HepG2 (cell line): ENCODE measurements around the gene UEVLD. TPM values are rescaled to one million over a fixed set of nuclear protein-coding genes. Genes with fewer than 3 reads are reported as not detected.

Experiments
- ADNP ChIP-seq: sonication (generic); formaldehyde crosslinking; IDR thresholded peaks from 2 replicates; pipeline ENCODE4 v1.4.0; 2020; ENCODE audit warnings: missing genetic modification reagents
- BORCS8-MEF2B ChIP-seq: sonication (generic); formaldehyde crosslinking; IDR thresholded peaks from 2 replicates; pipeline ENCODE4 v1.8.0; 2022; ENCODE audit warnings: mild to moderate bottlenecking, missing genetic modification reagents
- CHD4 ChIP-seq: fragments of 200-600 bp; sonication (generic); IDR thresholded peaks from 2 replicates; pipeline ENCODE4 v1.7.0; 2017; ENCODE audit warnings: mild to moderate bottlenecking, low read length, borderline replicate concordance
- GABPB1 ChIP-seq: IDR thresholded peaks from 2 replicates; pipeline ENCODE4 v1.6.1; 2016; ENCODE audit warnings: mild to moderate bottlenecking, missing genetic modification reagents, moderate library complexity, missing compliant biosample characterization
- HCFC1 ChIP-seq: fragments of 150-350 bp; IDR thresholded peaks from 2 replicates; pipeline ENCODE4 v1.6.1; 2014; ENCODE audit warnings: low read depth, low read length
- IKZF1 ChIP-seq: fragments of 450-650 bp; IDR thresholded peaks from 2 replicates; pipeline ENCODE4 v1.7.1; 2016
- KAT7 ChIP-seq: IDR thresholded peaks from 2 replicates; pipeline ENCODE4 v1.6.1; 2018; ENCODE audit warnings: borderline replicate concordance, missing compliant biosample characterization
- REST ChIP-seq, 2 experiments: IDR thresholded peaks; 2 replicates each; pipeline ENCODE4 v1.6.1; 2011 to 2012; ENCODE audit warnings: low read length in 2 of 2, borderline replicate concordance in 1 of 2, low read depth in 1 of 2, mild to moderate bottlenecking in 1 of 2, moderate library complexity in 1 of 2
- ZBTB7B ChIP-seq: sonication (generic); formaldehyde crosslinking; IDR thresholded peaks from 2 replicates; pipeline ENCODE4 v1.4.0; 2020; ENCODE audit warnings: missing genetic modification reagents
- ZFP1 ChIP-seq: IDR thresholded peaks from 2 replicates; pipeline ENCODE4 v1.6.1; 2016
- ZNF232 ChIP-seq: sonication (generic); formaldehyde crosslinking; IDR thresholded peaks from 2 replicates; pipeline ENCODE4 v1.4.0; 2020; ENCODE audit warnings: missing genetic modification reagents, borderline replicate concordance
- ZNF331 ChIP-seq: sonication (generic); formaldehyde crosslinking; IDR thresholded peaks from 2 replicates; pipeline ENCODE4 v1.4.0; 2020; ENCODE audit warnings: missing genetic modification reagents
- ZNF451 ChIP-seq: sonication (generic); formaldehyde crosslinking; IDR thresholded peaks from 2 replicates; pipeline ENCODE4 v1.5.0; 2020; ENCODE audit warnings: mild to moderate bottlenecking, missing genetic modification reagents
- ZNF670 ChIP-seq: sonication (generic); formaldehyde crosslinking; IDR thresholded peaks from 2 replicates; pipeline ENCODE4 v1.8.0; 2022; ENCODE audit warnings: mild to moderate bottlenecking, missing genetic modification reagents, borderline replicate concordance
- polyA plus RNA-seq, 8 experiments: library from polyadenylated mRNA; depleted of rRNA in 3 of 8; stranded (reverse) in 7 of 8; unstranded in 1 of 8; fragments of >200 nt; fragmentation: Illumina TruSeq in 4 of 8; extraction: Trizol in 4 of 8; gene quantifications; 2 replicates each; pipeline versions ENCODE4 v1.2.1 to v1.2.3, GENCODE V29; 2011 to 2016; ENCODE audit warnings: low read depth in 4 of 8, missing spikeins in 1 of 8, mixed read lengths in 1 of 8; ENCODE audit not compliant: insufficient read depth in 1 of 8
- total RNA-seq, 5 experiments: library from RNA; depleted of rRNA; stranded (reverse); fragments of >200 nt; fragmentation: Illumina TruSeq; extraction: Trizol; gene quantifications; 2 replicates each; pipeline ENCODE4 v1.2.3, GENCODE V29; 2016; ENCODE audit warnings: low read depth in 1 of 5
- TF ChIP-seq, protein P1 (sequence below): sonication (generic); formaldehyde crosslinking; IDR thresholded peaks from 2 replicates; pipeline ENCODE4 v1.5.1; 2020; ENCODE audit warnings: missing genetic modification reagents, mild to moderate bottlenecking, borderline replicate concordance
- TF ChIP-seq, protein P2 (sequence below): sonication (generic); formaldehyde crosslinking; IDR thresholded peaks from 2 replicates; pipeline ENCODE4 v1.5.0; 2020; ENCODE audit warnings: mild to moderate bottlenecking, missing genetic modification reagents
- TF ChIP-seq, protein P3 (sequence below): sonication (generic); formaldehyde crosslinking; IDR thresholded peaks from 2 replicates; pipeline ENCODE4 v1.5.1; 2020; ENCODE audit warnings: mild to moderate bottlenecking, moderate library complexity, missing genetic modification reagents
- TF ChIP-seq, protein P4 (sequence below): sonication (generic); formaldehyde crosslinking; IDR thresholded peaks from 2 replicates; pipeline ENCODE4 v1.4.0; 2020; ENCODE audit warnings: missing genetic modification reagents; ENCODE audit errors: not compliant biosample characterization

The UEVLD gene
- total and polyA plus RNA-seq, 2 of the 13 experiments (the other 11 are each of a cell fraction or from before 2014, with no cell fraction given) = 5.7 to 13.7 TPM

- peak; percentile 81; the same call in 1 of the 2 replicates for TF ChIP-seq ZBTB7B (CRISPR knock-in tag)
- TF ChIP-seq, protein P1, sequence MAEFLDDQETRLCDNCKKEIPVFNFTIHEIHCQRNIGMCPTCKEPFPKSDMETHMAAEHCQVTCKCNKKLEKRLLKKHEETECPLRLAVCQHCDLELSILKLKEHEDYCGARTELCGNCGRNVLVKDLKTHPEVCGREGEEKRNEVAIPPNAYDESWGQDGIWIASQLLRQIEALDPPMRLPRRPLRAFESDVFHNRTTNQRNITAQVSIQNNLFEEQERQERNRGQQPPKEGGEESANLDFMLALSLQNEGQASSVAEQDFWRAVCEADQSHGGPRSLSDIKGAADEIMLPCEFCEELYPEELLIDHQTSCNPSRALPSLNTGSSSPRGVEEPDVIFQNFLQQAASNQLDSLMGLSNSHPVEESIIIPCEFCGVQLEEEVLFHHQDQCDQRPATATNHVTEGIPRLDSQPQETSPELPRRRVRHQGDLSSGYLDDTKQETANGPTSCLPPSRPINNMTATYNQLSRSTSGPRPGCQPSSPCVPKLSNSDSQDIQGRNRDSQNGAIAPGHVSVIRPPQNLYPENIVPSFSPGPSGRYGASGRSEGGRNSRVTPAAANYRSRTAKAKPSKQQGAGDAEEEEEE = no peak
- TF ChIP-seq, protein P2, sequence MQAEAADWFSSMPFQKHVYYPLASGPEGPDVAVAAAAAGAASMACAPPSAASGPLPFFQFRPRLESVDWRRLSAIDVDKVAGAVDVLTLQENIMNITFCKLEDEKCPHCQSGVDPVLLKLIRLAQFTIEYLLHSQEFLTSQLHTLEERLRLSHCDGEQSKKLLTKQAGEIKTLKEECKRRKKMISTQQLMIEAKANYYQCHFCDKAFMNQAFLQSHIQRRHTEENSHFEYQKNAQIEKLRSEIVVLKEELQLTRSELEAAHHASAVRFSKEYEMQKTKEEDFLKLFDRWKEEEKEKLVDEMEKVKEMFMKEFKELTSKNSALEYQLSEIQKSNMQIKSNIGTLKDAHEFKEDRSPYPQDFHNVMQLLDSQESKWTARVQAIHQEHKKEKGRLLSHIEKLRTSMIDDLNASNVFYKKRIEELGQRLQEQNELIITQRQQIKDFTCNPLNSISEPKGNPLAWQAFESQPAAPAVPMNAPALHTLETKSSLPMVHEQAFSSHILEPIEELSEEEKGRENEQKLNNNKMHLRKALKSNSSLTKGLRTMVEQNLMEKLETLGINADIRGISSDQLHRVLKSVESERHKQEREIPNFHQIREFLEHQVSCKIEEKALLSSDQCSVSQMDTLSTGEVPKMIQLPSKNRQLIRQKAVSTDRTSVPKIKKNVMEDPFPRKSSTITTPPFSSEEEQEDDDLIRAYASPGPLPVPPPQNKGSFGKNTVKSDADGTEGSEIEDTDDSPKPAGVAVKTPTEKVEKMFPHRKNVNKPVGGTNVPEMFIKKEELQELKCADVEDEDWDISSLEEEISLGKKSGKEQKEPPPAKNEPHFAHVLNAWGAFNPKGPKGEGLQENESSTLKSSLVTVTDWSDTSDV (CRISPR knock-in tag) = no peak
- TF ChIP-seq BORCS8-MEF2B (CRISPR knock-in tag) = peak; percentile 72; the same call in 1 of the 2 replicates
- TF ChIP-seq ZNF451 (CRISPR knock-in tag) = no peak
- peak; percentile 96 for TF ChIP-seq KAT7 (CRISPR knock-in tag)
- TF ChIP-seq ZNF232 (CRISPR knock-in tag) = peak; percentile 33; the same call in 1 of the 2 replicates
- TF ChIP-seq, protein P3, sequence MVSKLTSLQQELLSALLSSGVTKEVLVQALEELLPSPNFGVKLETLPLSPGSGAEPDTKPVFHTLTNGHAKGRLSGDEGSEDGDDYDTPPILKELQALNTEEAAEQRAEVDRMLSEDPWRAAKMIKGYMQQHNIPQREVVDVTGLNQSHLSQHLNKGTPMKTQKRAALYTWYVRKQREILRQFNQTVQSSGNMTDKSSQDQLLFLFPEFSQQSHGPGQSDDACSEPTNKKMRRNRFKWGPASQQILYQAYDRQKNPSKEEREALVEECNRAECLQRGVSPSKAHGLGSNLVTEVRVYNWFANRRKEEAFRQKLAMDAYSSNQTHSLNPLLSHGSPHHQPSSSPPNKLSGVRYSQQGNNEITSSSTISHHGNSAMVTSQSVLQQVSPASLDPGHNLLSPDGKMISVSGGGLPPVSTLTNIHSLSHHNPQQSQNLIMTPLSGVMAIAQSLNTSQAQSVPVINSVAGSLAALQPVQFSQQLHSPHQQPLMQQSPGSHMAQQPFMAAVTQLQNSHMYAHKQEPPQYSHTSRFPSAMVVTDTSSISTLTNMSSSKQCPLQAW = peak; percentile 95
- TF ChIP-seq, protein P4, sequence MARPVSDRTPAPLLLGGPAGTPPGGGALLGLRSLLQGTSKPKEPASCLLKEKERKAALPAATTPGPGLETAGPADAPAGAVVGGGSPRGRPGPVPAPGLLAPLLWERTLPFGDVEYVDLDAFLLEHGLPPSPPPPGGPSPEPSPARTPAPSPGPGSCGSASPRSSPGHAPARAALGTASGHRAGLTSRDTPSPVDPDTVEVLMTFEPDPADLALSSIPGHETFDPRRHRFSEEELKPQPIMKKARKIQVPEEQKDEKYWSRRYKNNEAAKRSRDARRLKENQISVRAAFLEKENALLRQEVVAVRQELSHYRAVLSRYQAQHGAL = no peak
- TF ChIP-seq ZNF670 (CRISPR knock-in tag) = no peak
- TF ChIP-seq ZNF331 (CRISPR knock-in tag) = peak; percentile 53; the same call in 1 of the 2 replicates
- no peak for TF ChIP-seq CHD4
- TF ChIP-seq REST (IDR thresholded peaks at IDR 0.05; ENCODE audit: borderline replicate concordance in 1 of 2, low read depth in 1 of 2, low read length in 2 of 2) = no peak; a peak in 1 of 4 replicates
- peak; percentile 66; the same call in 1 of the 2 replicates for TF ChIP-seq ZFP1 (CRISPR knock-in tag)
- no peak for TF ChIP-seq IKZF1
- TF ChIP-seq GABPB1 = peak; percentile 100
- peak; percentile 55 for TF ChIP-seq HCFC1
- no peak for TF ChIP-seq ADNP
Observed at GRCh38 chr11:18526521-18527296, 61.8 kb downstream of the UEVLD start, which contains the start of gene TSG101 (continued).
